HG02852 (cell line): ENCODE measurements around the gene CEP350.
A peak's percentile ranks its signal among the peaks of the same experiment; 100 is the strongest.
"Not testable (repeated sequence)": the region's sequence is repeated elsewhere in the genome, so short reads cannot be mapped to it uniquely, and the experiment has no call there.

Experiments used
- ATAC-seq: cut with Tn5 transposase; IDR thresholded peaks from one replicate; pipeline ENCODE4 v1.9.1; 2021; ENCODE audit warnings: mild to moderate bottlenecking, moderate library complexity; ENCODE audit not compliant: unreplicated experiment

Gene CEP350

DNA sequence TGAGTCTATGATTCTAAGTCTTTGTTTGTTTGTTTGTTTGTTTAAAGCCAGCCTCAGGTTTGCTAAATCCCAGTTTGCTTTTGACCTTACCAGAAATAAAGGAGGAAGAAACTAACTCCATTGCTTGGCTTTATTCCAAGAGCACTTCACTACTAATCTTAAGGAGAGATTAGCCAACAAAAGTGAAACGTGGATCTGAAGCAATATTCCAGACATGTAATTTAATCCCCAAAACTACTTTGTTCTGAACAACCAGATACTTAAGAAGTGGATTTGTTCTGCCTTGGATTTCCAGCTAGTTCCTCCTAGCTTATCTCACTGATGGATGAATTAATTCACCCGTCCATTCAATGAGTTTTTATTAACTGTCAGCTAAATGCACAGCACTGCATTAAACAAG is 15.9 kb upstream of the CEP350 start:
- no peak for ATAC-seq

DNA sequence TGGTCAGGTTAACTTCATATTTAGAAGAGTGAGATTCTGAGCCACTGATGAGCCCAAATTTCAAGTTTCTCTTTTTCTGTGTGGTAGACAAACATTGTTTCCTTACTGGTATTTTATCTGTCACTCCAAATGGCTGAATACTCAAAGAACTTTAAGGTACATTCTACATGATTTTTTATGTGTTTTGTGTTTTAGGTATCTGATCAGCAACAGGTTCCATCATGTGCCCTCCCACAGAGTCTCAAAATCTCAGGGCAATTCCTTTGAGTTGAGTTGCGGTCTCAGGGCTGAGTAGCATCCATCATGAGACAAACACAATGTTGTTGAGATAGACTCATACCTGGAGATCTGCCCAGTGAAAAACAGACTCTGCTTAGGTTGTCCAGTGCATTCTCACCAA is 14.7 kb upstream of the CEP350 start:
- no peak for ATAC-seq

GRCh38 chr1:179941454-179941853 is 13.2 kb upstream of the CEP350 start:
- no peak for ATAC-seq

- ATAC-seq, result no peak
These were observed 4.0 kb upstream of the CEP350 start for GRCh38 chr1:179950651-179951050.

- no peak for ATAC-seq
These were observed 3.0 kb upstream of the CEP350 start for GRCh38 chr1:179951383-179952144.

DNA sequence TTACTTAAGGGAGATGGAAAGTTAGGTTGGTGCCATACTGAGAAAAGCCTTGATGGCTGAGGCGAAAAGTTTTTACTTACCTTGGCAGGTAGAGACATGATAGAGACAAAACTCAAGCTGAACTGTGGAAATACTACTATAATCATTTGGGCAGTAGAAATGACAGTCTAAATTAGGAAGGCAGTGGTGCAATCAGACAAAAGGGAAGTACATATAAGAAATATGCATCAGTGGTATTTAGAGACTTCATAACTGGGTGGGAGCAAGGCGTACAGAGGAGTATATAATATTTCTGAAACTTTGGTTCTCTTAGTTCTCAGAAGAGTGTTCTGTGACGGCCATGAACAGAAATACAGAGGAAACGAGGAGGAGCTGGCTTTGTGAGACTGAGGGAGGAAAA is 2.4 kb upstream of the CEP350 start:
- ATAC-seq, result no peak

DNA sequence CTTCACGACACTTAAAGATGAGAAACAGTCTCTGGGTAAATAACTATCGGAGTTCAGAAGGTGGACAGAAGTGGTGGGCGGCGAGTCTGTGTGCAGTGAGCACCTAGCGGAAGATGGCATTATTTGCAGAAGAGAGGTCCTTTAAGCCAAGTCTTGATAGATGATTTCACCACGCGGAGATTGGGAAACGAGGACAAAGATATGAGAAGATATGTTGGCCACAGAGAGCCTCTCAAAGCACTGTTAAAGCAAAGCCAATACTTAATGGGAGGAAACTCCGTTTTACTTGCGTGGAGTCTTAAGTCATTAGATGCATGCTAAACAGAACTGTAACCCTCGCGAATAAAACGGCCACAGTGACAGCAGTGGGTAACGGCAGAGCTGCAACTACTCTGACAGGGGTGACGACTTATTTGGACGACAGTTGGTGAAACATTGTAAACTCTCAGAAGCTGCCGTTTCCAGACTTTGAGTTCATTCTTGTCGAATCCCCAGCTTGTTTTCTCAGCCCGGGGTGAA is 577 bp upstream of the CEP350 start:
- peak; percentile 16 for ATAC-seq

- peak; percentile 6 for ATAC-seq
These were observed 674 bp downstream of the CEP350 start for GRCh38 chr1:179955287-179955680.

- no peak for ATAC-seq
These were observed 1.1 kb downstream of the CEP350 start for GRCh38 chr1:179955731-179956130.

- no peak for ATAC-seq
These were observed 3.7 kb downstream of the CEP350 start for GRCh38 chr1:179958359-179958758.

DNA sequence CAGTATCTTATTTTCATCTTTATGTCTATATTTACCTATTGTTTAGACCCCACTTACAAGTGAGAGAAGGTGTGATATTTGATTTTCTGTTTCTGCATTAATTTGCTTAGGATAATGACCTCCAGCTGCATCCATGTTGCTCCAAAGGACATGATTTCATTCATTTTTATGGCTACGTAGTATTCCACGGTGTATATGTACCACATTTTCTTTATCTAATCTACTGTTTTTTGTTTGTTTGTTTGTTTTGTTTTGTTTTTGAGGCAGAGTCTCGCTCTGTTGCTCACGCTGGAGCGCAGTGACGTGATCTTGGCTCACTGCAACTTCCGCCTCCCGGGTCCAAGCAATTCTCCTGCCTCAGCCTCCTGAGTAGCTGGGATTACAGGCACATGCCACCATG is 7.6 kb downstream of the CEP350 start:
- ATAC-seq, result not testable (repeated sequence)

DNA sequence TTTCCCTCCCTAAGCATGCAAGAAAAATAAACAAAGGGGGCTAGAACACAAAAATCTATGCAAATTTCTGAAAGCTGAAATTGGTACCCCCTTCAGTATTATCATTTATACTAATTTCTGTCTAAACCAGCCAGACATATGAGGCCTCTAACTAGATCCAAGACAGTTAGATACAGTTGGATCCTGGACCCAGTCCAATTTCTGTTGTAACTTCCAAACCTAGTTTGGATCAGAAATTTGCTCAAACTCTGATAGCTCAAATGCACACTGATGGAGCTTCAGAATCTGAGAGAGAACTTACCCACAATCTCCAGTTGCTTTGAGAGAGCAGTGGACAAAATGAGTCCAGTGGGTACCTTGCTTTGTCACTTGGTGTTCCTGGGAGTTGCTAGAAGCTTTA is 11.9 kb downstream of the CEP350 start:
- no peak for ATAC-seq

DNA sequence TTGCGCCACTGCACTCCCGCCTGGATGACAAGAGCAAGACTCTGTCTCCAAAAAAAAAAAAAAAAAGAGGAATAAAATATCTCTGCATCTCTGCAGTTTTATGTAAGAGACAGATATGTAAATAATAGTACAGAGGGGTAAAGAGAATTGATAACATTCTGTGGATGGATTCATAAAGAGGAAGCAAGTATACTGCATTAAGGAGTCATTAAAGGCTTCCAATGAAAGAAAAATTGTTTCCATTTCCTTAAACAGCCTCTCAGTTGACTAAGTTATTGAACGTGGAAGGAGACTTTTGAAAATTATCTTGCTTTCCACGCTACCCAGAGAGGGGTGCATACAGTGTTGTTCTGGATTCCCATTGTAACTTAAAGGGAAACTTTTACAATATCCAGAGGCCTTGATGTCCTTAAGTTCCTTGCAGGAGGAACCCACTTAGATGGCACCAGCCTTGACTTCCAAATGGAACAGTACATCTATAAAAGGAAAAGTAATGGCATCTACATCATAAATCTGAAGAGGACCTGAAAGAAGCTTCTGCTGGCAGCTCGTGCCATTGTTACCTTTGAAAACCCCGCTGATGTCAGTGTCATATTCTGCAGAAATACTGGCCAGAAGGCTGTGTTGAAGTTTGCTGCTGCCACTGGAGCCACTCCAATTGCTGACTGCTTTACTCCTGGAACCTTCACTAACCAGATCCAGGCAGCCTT is 13.8 kb downstream of the CEP350 start:
- ATAC-seq, result no peak

DNA sequence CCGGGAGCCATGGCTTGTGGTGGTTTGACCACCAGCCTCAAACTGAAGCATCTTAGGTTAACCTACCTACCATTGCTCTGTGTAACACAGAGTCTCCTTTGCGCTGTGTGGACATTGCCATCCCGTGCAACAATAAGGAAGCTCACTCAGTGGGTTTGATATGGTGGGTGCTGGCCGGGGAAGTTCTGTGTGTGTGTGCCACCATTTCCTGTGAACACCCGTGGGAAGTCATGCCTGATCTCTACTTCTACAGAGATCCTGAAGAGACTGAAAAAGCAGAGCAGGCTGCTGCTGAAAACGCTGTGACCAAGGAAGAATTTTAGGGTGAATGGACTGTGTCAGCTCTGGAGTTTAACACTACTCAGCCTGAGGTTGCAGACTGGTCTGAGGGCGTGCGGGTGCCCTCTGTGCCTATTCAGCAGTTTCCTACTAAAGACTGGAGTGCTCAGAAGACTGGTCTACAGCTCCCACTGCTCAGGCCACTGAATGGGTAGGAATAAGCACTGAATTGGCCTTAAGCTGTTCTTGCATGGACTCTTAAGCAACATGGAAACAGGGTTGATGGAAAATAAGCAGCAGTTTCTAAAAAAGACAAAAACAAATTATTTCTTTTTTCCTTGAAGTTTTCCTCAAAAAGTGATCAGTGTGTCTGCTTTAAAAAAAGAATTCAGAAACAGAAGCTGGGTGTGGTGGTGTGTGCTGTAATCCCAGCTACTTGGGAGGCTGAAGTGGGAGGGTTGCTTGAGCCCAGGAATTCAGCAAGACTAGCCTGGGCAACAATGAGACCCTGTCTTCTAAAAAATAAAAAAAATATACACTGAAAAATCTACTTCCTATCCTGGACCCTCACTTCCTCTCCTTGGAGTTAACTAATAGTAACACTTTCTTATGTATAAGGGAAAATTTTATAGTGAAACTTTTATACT is 14.6 kb downstream of the CEP350 start:
- no peak for ATAC-seq

- no peak for ATAC-seq
These were observed 15.4 kb downstream of the CEP350 start for GRCh38 chr1:179969962-179970361.

DNA sequence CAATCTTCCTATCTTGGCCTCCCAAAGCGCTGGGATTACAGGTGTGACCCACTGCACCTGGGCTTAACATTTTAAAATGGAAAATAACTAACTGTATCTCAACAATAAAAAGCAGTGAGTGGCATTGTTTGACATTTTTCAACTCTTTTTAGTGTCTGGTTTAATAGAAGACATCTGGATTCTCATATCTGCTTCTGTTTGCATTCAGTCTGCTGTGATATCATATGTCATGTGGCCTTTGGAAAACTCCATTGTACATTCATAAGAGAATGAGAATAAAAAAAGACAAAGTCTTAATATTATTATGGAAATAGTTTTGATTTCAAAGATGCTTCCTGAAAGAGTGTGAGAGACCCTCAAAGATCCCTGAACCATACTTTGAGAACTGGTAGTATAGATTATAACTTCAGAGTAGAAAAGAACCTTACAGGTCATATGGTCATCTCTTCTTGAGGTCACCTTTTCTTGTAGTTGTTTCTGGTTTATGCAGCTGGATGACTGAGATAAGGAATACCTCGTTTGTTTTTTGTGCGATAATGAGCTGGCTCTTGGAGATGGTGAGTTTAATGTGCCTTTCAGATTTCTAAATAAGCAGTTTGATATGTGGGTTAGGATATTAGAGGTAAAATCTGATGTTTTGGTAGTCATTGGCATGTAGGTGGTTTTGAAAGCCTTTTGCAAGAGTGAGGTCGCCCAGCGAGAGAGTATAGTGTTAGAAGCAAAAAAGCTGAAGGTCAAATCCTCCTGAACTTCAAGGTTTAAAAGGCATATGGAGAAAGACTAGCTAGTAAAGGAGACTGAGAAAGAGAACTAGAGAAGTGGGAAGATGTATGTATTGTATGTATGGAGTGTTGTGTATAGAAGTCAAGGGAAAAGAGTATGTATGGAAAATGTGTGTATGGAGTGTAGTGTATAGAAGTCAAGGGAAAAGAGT is 17.2 kb downstream of the CEP350 start:
- no peak for ATAC-seq

DNA sequence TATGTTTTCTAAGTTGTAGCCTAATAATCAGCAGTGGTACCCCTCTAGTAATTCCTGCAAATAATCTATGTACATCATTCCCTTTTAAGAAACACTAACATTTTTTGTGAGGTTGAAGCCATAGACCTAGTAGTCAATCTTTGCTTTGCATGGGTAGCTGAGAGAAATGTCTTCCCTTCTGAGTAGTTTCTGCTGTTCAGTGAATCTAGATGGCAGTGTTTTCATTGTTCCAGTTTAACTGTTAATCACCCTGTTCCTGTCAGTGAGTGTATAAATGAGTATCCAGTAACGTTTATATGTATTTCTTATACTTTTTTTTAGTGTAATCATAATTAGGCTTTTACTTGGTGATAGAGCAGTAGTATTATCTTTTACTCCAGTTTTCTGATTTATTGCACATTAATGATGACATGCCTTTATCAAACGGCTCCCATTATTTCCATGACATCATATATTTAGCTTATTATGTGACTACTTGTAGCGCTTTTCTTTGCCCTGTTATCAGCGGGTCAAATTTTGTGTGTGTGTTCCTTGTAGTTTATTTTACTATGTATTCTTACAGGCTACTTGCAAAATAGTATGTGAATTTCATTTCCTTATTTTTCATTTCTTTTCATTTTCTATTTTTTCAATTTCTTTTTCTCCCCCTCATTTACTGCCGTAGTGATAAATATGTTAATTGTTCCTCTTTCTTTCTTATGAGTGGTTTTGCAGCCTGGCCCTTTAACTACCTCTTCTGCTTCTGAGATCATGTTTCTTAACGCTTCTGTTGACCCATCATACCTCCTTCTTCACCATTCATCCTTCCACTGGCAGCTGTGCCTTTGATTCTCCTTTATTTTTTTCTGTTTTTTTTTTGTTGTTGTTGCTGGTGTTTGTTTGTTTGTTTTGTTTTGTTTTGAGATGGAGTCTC is 18.8 kb downstream of the CEP350 start:
- ATAC-seq, result no peak

DNA sequence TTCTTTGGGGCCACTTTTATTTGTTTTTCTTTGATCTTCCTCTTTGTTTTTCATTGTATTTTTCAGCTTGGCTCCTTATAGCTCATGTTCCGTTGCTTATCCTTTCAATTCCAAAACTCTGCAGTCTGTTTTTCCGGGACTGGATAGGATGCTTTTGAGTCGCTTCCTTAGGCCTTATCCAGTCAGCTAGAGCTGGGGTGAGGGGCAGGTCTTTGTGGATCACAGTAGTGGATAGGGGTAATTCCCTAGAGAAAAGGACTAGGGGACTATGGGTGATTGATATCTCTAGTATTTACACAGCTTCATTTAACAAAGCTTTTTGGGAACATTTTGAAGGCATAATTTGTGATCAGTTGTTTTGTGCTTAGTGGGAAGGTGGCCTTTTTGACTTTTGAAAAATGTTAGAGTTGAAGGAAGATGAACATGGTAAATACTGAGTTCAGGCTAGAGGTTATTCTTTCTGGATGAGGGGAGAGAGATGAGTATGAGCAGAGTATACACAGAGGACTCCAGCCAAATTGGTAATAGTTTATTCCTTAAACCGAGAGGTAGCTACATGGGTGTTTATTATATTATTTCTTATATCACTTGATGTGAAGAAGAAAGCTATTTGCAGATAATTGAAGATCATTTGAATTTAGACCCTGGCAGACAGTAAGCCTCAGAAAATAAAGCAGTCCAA is 22.5 kb downstream of the CEP350 start:
- ATAC-seq, result no peak
